H9 (cell line): ENCODE data around the gene SSRP1. TPM values are rescaled to one million over a fixed set of nuclear protein-coding genes. Genes with fewer than 3 reads are reported as not detected.

Source experiments
- DNase-seq: peaks from one replicate; pipeline ENCODE4 v3.0.0-alpha.2; 2017
- H2AFZ ChIP-seq: one replicate; pipeline ENCODE4 v1.6.1; 2013; ENCODE audit warnings: mild to moderate bottlenecking, low read length, control low read depth, moderate library complexity
- H2AK5ac ChIP-seq: 2 replicates; pipeline ENCODE4 v1.6.1; 2013; ENCODE audit warnings: low read length, control low read depth, mixed read lengths; ENCODE audit not compliant: insufficient read length
- H2BK120ac ChIP-seq: one replicate; pipeline ENCODE4 v1.6.1; 2013; ENCODE audit warnings: low read depth, mild to moderate bottlenecking, low read length, control low read depth, inconsistent platforms; ENCODE audit not compliant: poor library complexity, severe bottlenecking
- H2BK12ac ChIP-seq: 2 replicates; pipeline ENCODE4 v1.6.1; 2013; ENCODE audit warnings: low read length, control low read depth, mixed read lengths, low read depth; ENCODE audit not compliant: insufficient read length
- H2BK15ac ChIP-seq: 2 replicates; pipeline ENCODE4 v1.6.1; 2013; ENCODE audit warnings: low read depth, low read length, control low read depth
- H2BK20ac ChIP-seq: one replicate; pipeline ENCODE4 v1.6.1; 2013; ENCODE audit warnings: low read depth, mild to moderate bottlenecking, low read length, control low read depth, inconsistent platforms; ENCODE audit not compliant: poor library complexity, severe bottlenecking
- H2BK5ac ChIP-seq: 2 replicates; pipeline ENCODE4 v1.6.1; 2013; ENCODE audit warnings: low read length, control low read depth, mixed read lengths; ENCODE audit not compliant: insufficient read length
- H3K14ac ChIP-seq: 2 replicates; pipeline ENCODE4 v1.6.1; 2013; ENCODE audit warnings: low read length, control low read depth; ENCODE audit not compliant: insufficient read depth
- H3K18ac ChIP-seq: 2 replicates; pipeline ENCODE4 v1.6.1; 2013; ENCODE audit warnings: low read depth, mild to moderate bottlenecking, mixed read lengths, low read length, control low read depth; ENCODE audit not compliant: insufficient read length
- H3K23ac ChIP-seq: 2 replicates; pipeline ENCODE4 v1.6.1; 2013; ENCODE audit warnings: low read length, control low read depth, mixed read lengths, low read depth; ENCODE audit not compliant: insufficient read length
- H3K23me2 ChIP-seq: 2 replicates; pipeline ENCODE4 v1.6.1; 2013; ENCODE audit warnings: low read depth, mild to moderate bottlenecking, mixed read lengths, low read length, control low read depth; ENCODE audit not compliant: insufficient read length, poor library complexity, severe bottlenecking
- H3K27ac ChIP-seq: 2 replicates; pipeline ENCODE4 v1.5.1; 2013; ENCODE audit warnings: low read length, control low read depth, mixed read lengths, low read depth; ENCODE audit not compliant: insufficient read length
- H3K27me3 ChIP-seq: 2 replicates; pipeline ENCODE4 v1.6.1; 2013; ENCODE audit warnings: low read length, control low read depth, inconsistent platforms; ENCODE audit not compliant: insufficient read depth
- H3K4ac ChIP-seq: 2 replicates; pipeline ENCODE4 v1.6.1; 2013; ENCODE audit warnings: low read depth, mild to moderate bottlenecking, control low read depth, inconsistent platforms, low read length, moderate library complexity
- H3K4me1 ChIP-seq: 2 replicates; pipeline ENCODE4 v1.6.1; 2013; ENCODE audit warnings: low read length, control low read depth, inconsistent platforms; ENCODE audit not compliant: insufficient read depth
- H3K4me2 ChIP-seq: 2 replicates; pipeline ENCODE4 v1.6.1; 2013; ENCODE audit warnings: low read length, control low read depth, mixed read lengths; ENCODE audit not compliant: insufficient read length, insufficient read depth
- H3K56ac ChIP-seq: 2 replicates; pipeline ENCODE4 v1.6.1; 2013; ENCODE audit warnings: low read depth, mild to moderate bottlenecking, mixed read lengths, low read length, control low read depth; ENCODE audit not compliant: insufficient read length
- H3K79me1 ChIP-seq: 2 replicates; pipeline ENCODE4 v1.6.1; 2013; ENCODE audit warnings: low read depth, mild to moderate bottlenecking, moderate library complexity, low read length, control low read depth, inconsistent platforms; ENCODE audit not compliant: insufficient read depth, poor library complexity, severe bottlenecking
- H3K79me2 ChIP-seq: 2 replicates; pipeline ENCODE4 v1.6.1; 2013; ENCODE audit warnings: low read length, control low read depth, inconsistent platforms; ENCODE audit not compliant: insufficient read depth
- H3K9ac ChIP-seq: 2 replicates; pipeline ENCODE4 v1.6.1; 2013; ENCODE audit warnings: low read length, control low read depth, mixed read lengths; ENCODE audit not compliant: insufficient read length; ENCODE audit errors: extremely low read depth
- H3K9me3 ChIP-seq: one replicate; pipeline ENCODE4 v1.6.1; 2013; ENCODE audit warnings: low read depth, low read length, inconsistent platforms; ENCODE audit not compliant: control insufficient read depth
- H3T11ph ChIP-seq: one replicate; pipeline ENCODE4 v1.6.1; 2013; ENCODE audit warnings: mild to moderate bottlenecking, low read length, control low read depth, inconsistent platforms
- H4K20me1 ChIP-seq: one replicate; pipeline ENCODE4 v1.6.1; 2013; ENCODE audit not compliant: control insufficient read depth, insufficient read length, insufficient read depth
- H4K5ac ChIP-seq: 2 replicates; pipeline ENCODE4 v1.6.1; 2013; ENCODE audit warnings: low read depth, mild to moderate bottlenecking, mixed read lengths, low read length, control low read depth; ENCODE audit not compliant: insufficient read length
- H4K8ac ChIP-seq: replicated peaks from 2 replicates; pipeline ENCODE4 v1.6.1; 2013; ENCODE audit warnings: low read length, control low read depth, mixed read lengths, low read depth; ENCODE audit not compliant: insufficient read length
- H4K91ac ChIP-seq: 2 replicates; pipeline ENCODE4 v1.6.1; 2013; ENCODE audit warnings: low read depth, mild to moderate bottlenecking, moderate library complexity, mixed read lengths, low read length, control low read depth; ENCODE audit not compliant: insufficient read length
- H3K27ac Mint-ChIP-seq, 3 experiments: 2 replicates in 2 of 3; 3 replicates in 1 of 3; pipeline ENCODE4 v1.8.0; 2020 to 2021; ENCODE audit warnings: mixed read lengths in 3 of 3, mild to moderate bottlenecking in 1 of 3, moderate library complexity in 1 of 3
- H3K27me3 Mint-ChIP-seq: 2 replicates; pipeline ENCODE4 v1.8.0; 2021; ENCODE audit warnings: low read depth, mild to moderate bottlenecking, moderate library complexity, mixed read lengths
- H3K36me3 Mint-ChIP-seq, 3 experiments: 2 replicates in 2 of 3; 3 replicates in 1 of 3; pipeline ENCODE4 v1.8.0; 2020 to 2021; ENCODE audit warnings: low read depth in 3 of 3, mixed read lengths in 3 of 3; ENCODE audit not compliant: insufficient read depth in 1 of 3
- H3K4me1 Mint-ChIP-seq, 2 experiments: 2 replicates each; pipeline ENCODE4 v1.8.0; 2020; ENCODE audit warnings: mixed read lengths in 2 of 2
- H3K4me3 Mint-ChIP-seq, 2 experiments: 2 replicates in 1 of 2; 3 replicates in 1 of 2; pipeline ENCODE4 v1.8.0; 2020 to 2021; ENCODE audit warnings: mild to moderate bottlenecking in 2 of 2, mixed read lengths in 2 of 2, moderate library complexity in 1 of 2
- H3K9me3 Mint-ChIP-seq, 2 experiments: 2 replicates in 1 of 2; 3 replicates in 1 of 2; pipeline ENCODE4 v1.8.0; 2020; ENCODE audit warnings: mild to moderate bottlenecking in 2 of 2, mixed read lengths in 2 of 2, moderate library complexity in 1 of 2
- CTCF ChIP-seq: fragments of 200-600 bp; sonication (generic); conservative IDR thresholded peaks from 3 replicates; pipeline ENCODE4 v1.8.0; 2021; ENCODE audit warnings: antibody characterized with exemption, mild to moderate bottlenecking
- WGBS: extraction: QIAGEN DNeasy Blood & Tissue Kit; methylation state at CpG from one replicate; pipeline ENCODE4 v1.1.7; 2013; ENCODE audit warnings: missing lambda C conversion rate, low lambda C conversion rate, mixed read lengths; ENCODE audit not compliant: insufficient read length; ENCODE audit errors: extremely low coverage; 5-methylcytosine and 5-hydroxymethylcytosine counted together
- total RNA-seq: library from RNA; stranded (reverse); gene quantifications from 2 replicates; pipeline ENCODE4 v1.2.1, GENCODE V29; 2021

SSRP1 gene
- total RNA-seq, 1 experiment from 2014 or later, result 202 TPM

DNA sequence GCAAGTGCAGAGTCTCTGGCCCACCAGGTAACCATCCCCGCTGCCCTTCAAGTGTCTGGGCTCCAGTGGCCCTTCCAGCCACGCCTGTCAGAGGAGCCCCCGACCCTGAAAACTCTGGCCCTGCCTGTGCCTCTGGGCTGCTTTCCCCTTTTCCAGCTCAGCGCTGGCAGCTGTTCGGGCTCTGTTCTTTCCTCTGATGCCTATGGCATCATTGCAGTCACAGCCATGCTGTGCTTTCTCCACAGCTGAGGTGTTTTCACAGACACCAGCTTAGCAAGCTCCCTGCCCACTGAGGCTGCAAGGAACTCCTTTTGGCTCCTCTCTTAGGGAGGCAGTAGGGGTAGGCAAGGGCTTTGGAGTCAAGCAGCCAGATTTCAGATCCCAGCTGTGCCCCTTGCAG lies 23.7 kb upstream of the SSRP1 start:
- H3K36me3 Mint-ChIP-seq, result no peaks in the 10 kb centered on the region
- H3K4me3 Mint-ChIP-seq, result no peak overlapping the region
- no peaks in the 10 kb centered on the region for H3K23me2 ChIP-seq
- H4K5ac ChIP-seq, result no peak overlapping the region
- H3K27ac Mint-ChIP-seq, result no peak overlapping the region
- no CpG with 5 or more reads among the region's 5 CpGs for WGBS
- no peak overlapping the region for H3K9ac ChIP-seq
- no peak overlapping the region for H3K23ac ChIP-seq
- no peak overlapping the region for H2AK5ac ChIP-seq
- no peak overlapping the region for H2BK120ac ChIP-seq
- H3T11ph ChIP-seq, result no peak overlapping the region
- H3K4me2 ChIP-seq, result no peak overlapping the region
- no peak overlapping the region for H3K14ac ChIP-seq
- no peak overlapping the region for H3K27ac ChIP-seq
- H3K4me1 ChIP-seq, result no peaks in the 10 kb centered on the region
- no peak overlapping the region for H2BK15ac ChIP-seq
- no peak overlapping the region for H3K4ac ChIP-seq
- DNase-seq, result no peak
- H3K27me3 Mint-ChIP-seq, result peaks cover 32% of the 10 kb centered on the region
- H3K9me3 ChIP-seq, result no peaks in the 10 kb centered on the region
- no peak overlapping the region for H3K56ac ChIP-seq
- H2BK20ac ChIP-seq, result no peak overlapping the region
- H4K91ac ChIP-seq, result no peak overlapping the region
- no peak overlapping the region for H2BK5ac ChIP-seq
- H3K9me3 Mint-ChIP-seq, result 0 out of 5 replicates have a peak, but pooled peaks cover 0 to 2% of the 10 kb centered on the region in 2 experiments
- no peaks in the 10 kb centered on the region for H3K79me2 ChIP-seq
- H3K27me3 ChIP-seq, result no peaks in the 10 kb centered on the region
- H4K8ac ChIP-seq, result no peak overlapping the region
- no peaks in the 10 kb centered on the region for H3K79me1 ChIP-seq
- peaks cover 15 to 17% of the 10 kb centered on the region in 2 experiments for H3K4me1 Mint-ChIP-seq
- H2AFZ ChIP-seq, result no peak overlapping the region
- H2BK12ac ChIP-seq, result no peak overlapping the region
- TF ChIP-seq CTCF, result no peak
- no peaks in the 10 kb centered on the region for H4K20me1 ChIP-seq
- H3K18ac ChIP-seq, result no peak overlapping the region
